ENCODE data around the gene LYPD6.

DNA sequence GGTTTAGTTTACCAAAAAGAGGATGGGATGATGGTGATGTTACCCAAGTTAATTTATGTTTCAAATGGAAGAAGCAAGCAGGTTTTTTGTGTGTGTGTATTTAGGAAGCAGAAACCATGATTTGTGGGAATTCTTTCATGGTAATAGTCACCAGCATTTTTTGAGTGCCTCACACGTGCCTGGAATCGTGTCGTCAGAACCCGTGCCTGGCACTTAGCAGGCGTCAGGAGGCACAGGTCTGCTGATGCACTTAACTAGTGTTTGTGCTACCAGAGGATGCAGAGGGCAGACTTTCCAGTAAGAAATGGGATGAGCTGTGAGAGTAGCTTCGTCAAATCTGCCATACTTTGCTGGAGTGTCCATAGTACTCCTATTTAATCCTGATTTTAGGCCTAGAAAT is 41.1 kb downstream of the LYPD6 start:
- TF ChIP-seq EZH2phosphoT487 (IDR thresholded peaks at IDR 0.05; ENCODE audit: borderline replicate concordance, low read depth, low read length) (no peak), CTCF (conservative IDR thresholded peaks at IDR 0.05; ENCODE audit: low read length) (no peak)

Measured in OCI-LY7 (cell line).